Activated CD4-positive, CD25-positive, alpha-beta regulatory T cell treated with anti-CD3 and anti-CD28 coated beads, Interleukin-2, amount 50 U/mL, for 16 hours (primary cell): ENCODE results near the gene CRYAB.
A peak's percentile ranks its signal among the peaks of the same experiment; 100 is the strongest.
"Not testable (repeated sequence)": the region's sequence is repeated elsewhere in the genome, so short reads cannot be mapped to it uniquely, and the experiment has no call there.

Experiments used
- DNase-seq: peaks from one replicate; pipeline ENCODE4 v3.0.0-alpha.2; 2020; ENCODE audit warnings: low read depth, low spot score

The CRYAB gene

DNA sequence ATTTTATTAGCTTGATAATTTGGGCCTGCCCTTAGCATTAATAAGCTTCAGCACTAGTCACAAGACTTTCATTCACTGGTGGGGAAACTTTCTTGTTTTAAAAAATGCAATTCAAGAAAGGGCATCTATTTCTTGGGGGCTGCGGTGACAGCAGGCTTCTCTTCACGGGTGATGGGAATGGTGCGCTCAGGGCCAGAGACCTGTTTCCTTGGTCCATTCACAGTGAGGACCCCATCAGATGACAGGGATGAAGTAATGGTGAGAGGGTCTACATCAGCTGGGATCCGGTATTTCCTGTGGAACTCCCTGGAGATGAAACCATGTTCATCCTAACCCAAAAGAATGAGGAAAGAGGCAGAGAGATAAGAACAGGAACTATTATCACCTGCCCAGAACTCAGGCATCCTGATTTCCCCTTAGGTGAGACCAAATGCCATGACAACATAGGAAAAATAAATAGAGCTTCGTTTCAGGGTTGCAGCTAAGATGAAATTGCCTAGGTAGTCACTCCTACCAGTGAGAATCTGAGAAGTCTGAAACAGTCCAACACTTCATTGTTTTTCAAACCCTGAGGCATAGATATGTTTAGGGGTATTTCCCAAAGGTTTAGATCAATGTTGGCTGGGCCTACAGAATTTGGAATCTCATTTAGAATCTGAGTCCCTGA lies 2.8 kb downstream of the CRYAB start:
- no peak for DNase-seq

DNA sequence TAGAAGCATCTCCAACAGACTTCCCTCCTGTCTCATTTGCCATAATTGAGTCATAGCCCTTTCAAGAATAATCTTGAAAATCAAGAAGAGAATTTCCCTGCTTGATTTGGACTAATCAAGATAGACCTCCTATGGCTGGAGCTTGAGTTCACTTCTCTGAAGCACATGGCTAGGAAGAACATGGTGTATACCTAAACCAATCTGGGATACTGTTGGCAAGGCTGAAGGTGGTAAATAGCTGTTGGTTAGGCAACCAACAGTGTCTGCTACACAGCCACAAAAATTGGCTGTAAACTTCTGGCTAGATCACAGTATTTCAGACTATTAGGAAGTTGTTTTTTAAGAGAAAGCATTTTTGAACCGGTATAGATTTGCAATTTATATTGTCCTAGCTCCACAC lies 4.9 kb downstream of the CRYAB start:
- no peak for DNase-seq

DNA sequence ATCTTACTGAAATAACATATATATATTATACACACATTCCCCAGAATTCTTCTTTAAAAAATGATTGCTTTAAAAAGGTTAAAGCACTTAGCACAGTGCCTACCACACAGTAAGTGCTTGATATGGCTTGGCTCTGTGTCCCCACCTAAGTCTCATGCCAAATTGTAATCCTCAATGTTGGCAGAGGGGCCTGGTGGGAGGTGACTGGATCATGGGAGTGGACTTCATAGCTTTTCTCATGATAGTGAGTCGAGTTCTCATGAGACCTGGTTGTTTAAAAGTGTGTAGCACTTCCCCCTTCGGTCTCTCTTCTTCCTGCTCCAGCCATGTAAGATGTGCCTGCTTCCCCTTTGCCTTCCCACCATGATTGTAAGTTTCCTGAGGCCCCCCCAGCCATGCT lies 6.2 kb downstream of the CRYAB start:
- no peak for DNase-seq

DNA sequence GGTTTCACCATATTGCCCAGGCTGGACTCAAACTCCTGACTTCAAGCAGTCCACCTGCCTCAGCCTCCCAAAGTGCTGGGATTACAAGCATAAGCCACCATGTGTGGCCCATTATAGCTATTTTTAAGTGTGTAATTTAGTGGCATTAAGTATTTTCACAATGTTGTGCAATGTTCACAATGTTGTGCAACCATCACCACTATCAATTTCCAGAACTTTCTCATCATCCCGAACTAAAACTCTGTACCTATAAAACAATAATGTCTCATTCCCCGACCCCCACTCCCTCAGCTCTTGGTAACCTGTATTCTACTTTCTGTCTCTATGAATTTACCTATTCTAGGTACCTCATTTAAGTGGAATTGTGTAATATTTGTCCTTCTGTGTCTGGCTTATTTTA lies 24.7 kb downstream of the CRYAB start:
- no peak for DNase-seq

DNA sequence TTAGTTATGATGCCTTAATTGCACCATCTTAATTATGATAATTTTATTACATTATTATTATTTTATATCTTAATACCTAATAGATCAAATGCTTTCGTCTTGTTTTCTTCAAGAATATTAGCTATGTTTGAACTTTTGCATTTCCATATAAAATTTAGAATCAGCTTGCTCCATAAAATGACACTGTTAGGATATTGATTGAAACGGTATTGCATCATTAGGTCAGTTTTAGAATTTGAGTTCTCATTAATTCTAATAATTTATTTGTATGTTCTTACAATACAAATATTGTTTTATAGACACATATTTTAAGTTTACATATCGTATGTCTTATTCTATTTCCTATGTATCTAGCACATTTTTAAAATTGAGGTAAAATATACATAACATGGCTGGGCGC lies 25.5 kb downstream of the CRYAB start:
- DNase-seq: no peak

DNA sequence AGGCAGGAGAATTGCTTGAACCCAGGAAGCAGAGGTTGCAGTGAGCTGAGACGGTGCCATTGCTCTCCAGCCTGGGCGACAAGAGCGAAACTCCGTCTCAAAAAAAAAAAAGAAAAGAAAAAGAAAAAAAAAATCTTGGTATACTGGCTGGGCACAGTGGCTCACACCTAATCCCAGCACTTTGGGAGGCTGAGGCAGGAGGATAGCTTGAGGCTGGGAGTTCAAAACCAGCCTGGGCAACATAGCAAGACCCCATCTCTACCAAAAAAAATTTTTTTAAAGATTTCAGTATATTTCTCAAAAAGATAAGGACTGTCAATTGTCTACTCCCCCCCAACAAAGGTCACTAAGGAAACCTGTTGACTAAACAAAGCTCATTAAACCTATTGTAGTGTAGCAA lies 26.5 kb downstream of the CRYAB start:
- DNase-seq: not testable (repeated sequence)

DNA sequence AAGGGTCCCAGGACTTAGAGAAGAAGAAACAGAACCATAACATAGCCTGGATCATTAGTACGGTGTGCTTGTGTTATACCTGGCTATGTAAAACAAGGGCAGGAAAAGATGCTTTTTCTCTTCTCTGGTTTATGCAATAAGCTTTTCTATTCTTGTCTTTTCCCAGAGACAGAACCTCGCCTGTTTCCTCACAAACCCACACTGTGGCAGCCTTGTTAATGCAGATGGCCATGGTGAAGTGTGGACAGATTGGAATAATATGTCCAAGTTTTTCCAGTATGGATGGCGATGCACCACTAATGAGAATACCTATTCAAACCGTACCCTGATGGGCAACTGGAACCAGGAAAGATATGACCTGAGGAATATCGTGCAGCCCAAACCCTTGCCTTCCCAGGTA lies 29.4 kb downstream of the CRYAB start:
- no peak for DNase-seq

DNA sequence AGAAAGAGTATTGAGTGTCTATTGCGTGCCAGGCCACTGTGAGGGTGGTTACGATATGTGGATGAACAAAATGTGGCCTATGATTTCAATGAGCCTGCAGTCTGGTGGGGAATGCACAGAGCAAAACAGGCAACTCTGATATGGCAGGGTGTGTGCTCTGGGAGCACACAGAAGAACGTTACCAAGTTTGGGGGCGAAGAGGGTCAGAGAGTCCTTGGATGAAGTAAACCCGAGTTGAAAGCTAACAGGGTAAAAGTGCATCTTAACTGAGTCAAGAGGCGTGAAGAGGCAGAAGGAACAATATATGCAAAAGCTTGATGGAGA lies 32.0 kb downstream of the CRYAB start:
- DNase-seq: no peak

DNA sequence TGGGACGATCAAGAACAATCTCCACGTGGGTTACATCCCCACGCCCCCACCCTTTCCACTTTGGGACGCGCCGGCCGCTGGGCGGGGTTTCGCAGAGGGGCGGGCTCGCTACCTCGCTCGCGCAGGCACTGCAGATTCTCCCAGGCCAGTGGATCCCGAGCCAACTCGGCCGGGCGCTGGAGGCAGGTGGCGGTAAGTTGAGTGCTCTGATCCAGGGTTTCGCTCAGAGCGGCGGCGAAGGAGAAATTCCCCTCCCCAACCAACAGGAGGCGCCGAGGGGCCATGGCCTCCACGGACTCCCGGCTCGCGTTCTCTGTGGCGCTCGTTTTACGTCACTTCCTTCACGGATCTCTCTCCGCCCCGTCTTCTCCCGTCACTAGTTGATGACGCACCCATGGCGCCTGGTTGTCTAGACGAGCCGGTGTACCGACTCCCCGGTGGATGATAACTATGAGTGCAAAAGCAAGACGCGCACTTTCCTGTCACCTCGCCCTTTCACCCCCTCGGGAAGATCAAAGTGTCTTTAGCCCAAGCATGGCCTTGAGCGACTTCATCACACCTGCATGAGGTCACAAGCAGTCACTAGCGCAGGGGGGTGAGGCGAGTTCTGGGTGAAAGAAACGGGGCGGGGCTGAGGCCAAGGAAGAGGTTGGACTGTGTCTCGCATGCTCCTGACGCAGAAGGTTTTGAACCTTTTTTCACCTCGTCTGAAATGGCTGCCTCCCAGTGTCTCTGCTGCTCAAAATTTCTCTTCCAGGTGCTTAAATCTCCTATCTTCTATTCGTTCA lies 32.5 kb downstream of the CRYAB start, which contains the start of the genes CFAP68 and FDXACB1:
CFAP68 (plus strand) TSS at position 693 of the 788 bp plus-strand sequence; CDS start at position 713, 20 bp downstream.
FDXACB1 (minus strand) TSS at position 317 of the 788 bp plus-strand sequence; CDS start at position 284, 33 bp downstream.
- DNase-seq: peak; percentile 92

DNA sequence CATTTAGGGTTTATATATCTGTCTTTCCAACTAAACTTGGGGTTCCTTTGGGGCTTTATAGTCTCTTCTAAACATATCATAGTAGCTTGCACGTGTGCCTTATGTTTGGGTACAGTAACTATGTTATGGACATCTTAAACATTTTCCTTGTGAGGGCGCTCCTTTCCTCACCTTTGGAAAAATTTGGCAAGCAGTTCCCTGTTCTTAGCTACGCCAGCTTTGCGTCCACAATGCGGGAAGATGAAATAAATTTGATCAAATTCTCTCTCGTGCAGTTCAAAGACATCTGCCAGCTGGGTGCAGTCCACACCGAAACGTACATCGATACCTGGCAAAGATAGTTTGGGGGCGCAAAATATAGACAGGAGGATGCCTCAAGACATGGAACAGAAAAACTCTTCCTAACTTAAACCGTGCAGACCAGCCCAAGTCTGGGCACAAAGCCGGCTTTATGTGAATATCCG lies 33.2 kb downstream of the CRYAB start:
- no peak for DNase-seq

DNA sequence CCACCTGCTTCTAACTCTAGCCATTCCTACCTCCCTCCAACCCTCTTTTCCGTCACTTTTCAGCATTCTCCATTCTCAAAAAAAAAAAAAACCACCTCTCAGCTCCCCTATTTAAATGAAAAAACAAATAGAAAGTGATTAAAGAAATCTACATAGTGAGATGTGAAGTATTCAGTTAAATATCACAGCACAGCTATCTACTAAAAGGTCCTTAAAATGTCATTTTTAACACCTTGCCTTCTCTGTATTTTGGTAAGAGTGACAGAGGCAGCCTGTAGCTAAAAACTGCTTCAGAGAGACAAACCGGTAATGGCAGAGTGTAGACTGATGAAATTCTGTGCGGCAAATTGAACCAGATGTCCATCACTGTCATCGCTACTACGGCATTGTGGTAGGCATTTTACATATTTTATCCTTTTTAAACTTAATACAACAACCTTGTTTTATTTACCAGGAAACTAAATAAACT lies 39.8 kb downstream of the CRYAB start:
- DNase-seq: no peak

DNA sequence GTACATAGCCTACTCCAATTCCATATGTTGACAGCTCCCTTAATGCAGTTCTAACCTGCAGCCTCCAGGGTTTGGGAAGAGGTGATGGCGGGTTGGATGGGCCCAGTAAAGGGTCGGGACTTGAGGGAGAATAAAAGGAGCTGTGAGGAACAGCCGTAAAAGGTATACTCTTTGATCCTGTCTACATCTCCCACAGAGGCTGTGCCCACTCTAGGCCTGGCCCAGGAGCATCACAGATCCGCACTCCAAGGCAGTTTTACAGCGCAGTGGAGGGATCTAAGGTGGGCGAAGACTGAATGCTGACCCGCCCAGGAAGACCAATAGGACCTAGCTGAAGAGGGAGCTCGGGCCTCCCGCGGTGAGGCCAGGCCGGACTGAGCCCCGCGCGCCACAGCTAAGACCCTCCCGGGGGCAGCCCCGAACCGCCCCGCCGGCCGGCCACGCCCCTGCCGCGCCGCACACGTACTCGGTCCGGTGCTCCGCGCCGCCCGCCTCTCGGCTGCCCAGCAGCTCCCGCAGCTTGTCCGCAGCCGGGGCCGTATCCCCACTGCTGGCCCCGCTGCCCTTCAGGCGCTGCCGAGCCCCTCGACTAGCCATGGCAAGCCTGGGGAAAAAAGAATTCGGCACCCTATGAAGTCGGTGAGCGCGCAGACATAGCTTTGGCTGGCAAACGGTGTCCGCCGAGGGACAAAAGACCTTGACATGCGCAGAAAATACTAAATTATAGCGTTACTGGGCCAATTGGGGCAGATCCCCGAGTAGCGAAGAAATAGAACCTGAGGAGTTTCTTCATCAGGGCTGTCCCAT lies 40.5 kb downstream of the CRYAB start, which contains the start of gene ALG9:
ALG9 (minus strand) TSS at position 696 of the 807 bp plus-strand sequence; CDS start at position 597, 99 bp downstream.
- DNase-seq: peak; percentile 75

DNA sequence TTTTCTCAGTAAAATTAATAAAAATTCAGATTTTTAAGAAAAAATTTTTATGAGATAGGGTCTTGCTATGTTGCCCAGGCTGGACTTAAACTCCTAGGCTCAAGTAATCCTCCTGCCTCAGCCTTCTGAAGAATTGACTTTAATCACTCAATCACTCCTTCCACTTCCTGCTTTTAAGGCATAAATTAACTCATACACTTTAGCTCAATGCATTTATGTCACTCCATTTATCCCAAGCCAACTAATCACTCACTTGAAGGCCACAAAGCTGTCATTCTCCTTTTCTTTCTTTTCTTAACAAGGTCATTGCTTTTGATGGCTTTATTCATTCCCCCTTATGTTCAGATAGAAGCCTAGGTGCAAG lies 41.1 kb downstream of the CRYAB start:
- no peak for DNase-seq

DNA sequence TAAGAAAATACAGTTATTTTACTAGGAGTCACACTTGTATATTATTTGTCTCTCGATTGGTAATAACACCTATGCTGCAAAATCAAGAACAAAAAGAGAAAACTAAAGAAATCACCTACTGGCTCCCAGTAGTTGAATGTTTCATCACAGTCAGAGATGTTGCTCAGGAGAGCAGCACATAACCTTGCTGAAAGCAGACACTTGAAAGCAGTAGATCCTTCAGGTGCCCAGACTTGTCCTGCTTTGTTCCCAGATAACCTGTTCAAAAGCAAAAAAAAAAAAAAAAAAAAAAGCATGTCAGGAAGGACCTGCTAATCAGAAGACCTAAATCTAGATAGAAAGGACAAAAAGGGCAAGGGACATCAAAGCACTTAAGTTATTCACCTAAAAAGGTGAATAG lies 41.5 kb downstream of the CRYAB start:
- no peak for DNase-seq

DNA sequence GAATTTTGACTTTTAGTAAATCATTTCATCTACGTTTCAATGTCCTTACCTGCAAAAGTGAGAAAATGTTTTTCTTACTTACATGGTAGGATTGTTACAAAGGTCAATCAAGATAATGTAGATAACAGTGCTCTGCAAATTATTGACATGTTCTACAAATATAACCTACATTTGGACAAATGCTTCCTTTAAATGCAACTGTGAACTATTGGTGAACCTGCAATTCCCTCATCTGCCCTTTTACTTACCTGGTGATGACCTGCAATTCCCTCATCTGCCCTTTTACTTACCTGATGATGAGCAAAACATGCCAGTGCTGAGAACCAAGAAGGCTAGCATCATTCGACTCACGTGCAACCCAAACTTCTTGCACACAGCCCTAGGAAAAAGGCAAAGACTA lies 51.3 kb downstream of the CRYAB start:
- DNase-seq: no peak
